Lung (tissue), 12 donors: ENCODE data around the gene PEX11A. TPM values are rescaled to one million over a fixed set of nuclear protein-coding genes. Genes with fewer than 3 reads are reported as not detected.

Experiments used
- ATAC-seq: fragments of 200-7000 bp; cut with Tn5 transposase; one replicate; pipeline ENCODE4 v1.9.1; 2020; ENCODE audit warnings: moderate number of reproducible peaks; ENCODE audit not compliant: insufficient read depth, low FRiP score
- DNase-seq, 3 donors: peaks; one replicate each; pipeline ENCODE4 v3.0.0-alpha.2; 2013 to 2017
- H3K27ac ChIP-seq, 2 donors: one replicate each; pipeline ENCODE4 v1.5.1; 2013; ENCODE audit warnings: mild to moderate bottlenecking in 2 of 2, moderate library complexity in 2 of 2, control low read depth in 1 of 2, inconsistent platforms in 1 of 2, low read depth in 1 of 2, low read length in 1 of 2
- H3K27me3 ChIP-seq, 3 donors: one replicate each; pipeline ENCODE4 v1.5.1; 2013; ENCODE audit warnings: low read length in 2 of 3; ENCODE audit not compliant: control insufficient read depth in 3 of 3, insufficient read depth in 3 of 3
- H3K36me3 ChIP-seq, 4 donors: one replicate each; pipeline ENCODE4 v1.5.1; 2013; ENCODE audit warnings: low read length in 4 of 4, mild to moderate bottlenecking in 1 of 4, moderate library complexity in 1 of 4; ENCODE audit not compliant: control insufficient read depth in 4 of 4, insufficient read depth in 4 of 4
- H3K4me1 ChIP-seq, 5 donors: one replicate each; pipeline ENCODE4 v1.5.1; 2013; ENCODE audit warnings: low read length in 5 of 5, mild to moderate bottlenecking in 2 of 5, moderate library complexity in 1 of 5; ENCODE audit not compliant: control insufficient read depth in 5 of 5, insufficient read depth in 5 of 5
- H3K4me3 ChIP-seq: one replicate; pipeline ENCODE4 v1.5.1; 2013; ENCODE audit warnings: mild to moderate bottlenecking, control low read depth, moderate library complexity
- H3K9ac ChIP-seq, 2 donors: one replicate each; pipeline ENCODE4 v1.5.1; 2013; ENCODE audit warnings: low read length in 2 of 2, control low read depth in 1 of 2; ENCODE audit not compliant: insufficient read depth in 1 of 2
- H3K9me3 ChIP-seq, 4 donors: one replicate each; pipeline ENCODE4 v1.5.1; 2013; ENCODE audit warnings: low read length in 3 of 4, mild to moderate bottlenecking in 1 of 4, moderate library complexity in 1 of 4; ENCODE audit not compliant: control insufficient read depth in 4 of 4, insufficient read depth in 3 of 4
- WGBS, 2 donors: extraction: QIAGEN DNeasy Blood & Tissue Kit; methylation state at CpG; one replicate each; pipeline ENCODE4 v1.1.7; 2013; 5-methylcytosine and 5-hydroxymethylcytosine counted together
- polyA plus RNA-seq, 2 donors: library from polyadenylated mRNA; stranded (reverse); fragments of 200-250 nt; gene quantifications; one replicate each; pipeline ENCODE4 v1.2.1, GENCODE V29; 2013
- total RNA-seq, 2 donors: library from RNA; depleted of rRNA in 1 of 2; stranded (reverse); fragments of >200 nt in 1 of 2; gene quantifications; one replicate each; pipeline ENCODE4 v1.2.1, GENCODE V29; 2014 to 2021
- TF ChIP-seq, protein P1 (sequence below): IDR thresholded peaks from 2 replicates; pipeline ENCODE4 v1.5.1; 2012; ENCODE audit warnings: mild to moderate bottlenecking; ENCODE audit errors: control extremely low read depth, extremely low read depth
- donor health status: control.
- donor health status: control.
- donor health status: Bipolar disorder and iron deficiency.
- donor health status: healthy.
- donor health status: DM: yes; HTN: yes; CAD: no.

PEX11A gene
- total and polyA plus RNA-seq, 4 donors, result 5.6 to 7.9 (median 6.1) TPM

DNA sequence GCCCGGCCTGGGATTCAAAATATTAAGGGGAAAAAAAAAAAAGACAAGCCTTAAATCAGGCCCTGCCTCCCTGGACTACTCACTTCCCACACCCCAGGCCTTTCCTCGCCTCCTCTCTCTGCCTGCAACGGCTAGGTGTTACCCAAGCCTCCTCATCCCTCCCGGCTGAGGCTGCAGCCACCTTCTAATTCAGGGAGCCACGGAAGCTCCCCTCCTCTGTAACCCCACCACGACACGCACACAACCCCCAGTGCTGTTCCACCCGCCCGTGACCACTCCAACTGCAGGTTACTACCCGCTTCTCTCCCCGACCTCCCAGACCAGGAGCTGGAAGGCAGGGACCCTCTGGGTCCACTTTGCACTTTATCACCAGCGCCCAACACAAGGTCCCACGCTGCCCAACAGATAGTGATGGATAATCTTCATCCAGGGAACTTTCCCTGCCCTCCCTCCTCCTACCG lies 36.2 kb downstream of the PEX11A start:
- Histone ChIP-seq H3K4me1 (peaks cover 0 to 11% (median 0%) of the 10 kb centered on the region in 5 donors), H3K9ac (peak overlapping the region; percentile 33 to 71), H3K27ac (no peak overlapping the region), H3K4me3 (no peak overlapping the region), H3K36me3 (no peaks in the 10 kb centered on the region), H3K9me3 (no peaks in the 10 kb centered on the region), H3K27me3 (no peaks in the 10 kb centered on the region)
- WGBS, 2 donors, result 47 to 50% methylated on average over 14 of the region's 14 CpGs
- TF ChIP-seq, protein P1, sequence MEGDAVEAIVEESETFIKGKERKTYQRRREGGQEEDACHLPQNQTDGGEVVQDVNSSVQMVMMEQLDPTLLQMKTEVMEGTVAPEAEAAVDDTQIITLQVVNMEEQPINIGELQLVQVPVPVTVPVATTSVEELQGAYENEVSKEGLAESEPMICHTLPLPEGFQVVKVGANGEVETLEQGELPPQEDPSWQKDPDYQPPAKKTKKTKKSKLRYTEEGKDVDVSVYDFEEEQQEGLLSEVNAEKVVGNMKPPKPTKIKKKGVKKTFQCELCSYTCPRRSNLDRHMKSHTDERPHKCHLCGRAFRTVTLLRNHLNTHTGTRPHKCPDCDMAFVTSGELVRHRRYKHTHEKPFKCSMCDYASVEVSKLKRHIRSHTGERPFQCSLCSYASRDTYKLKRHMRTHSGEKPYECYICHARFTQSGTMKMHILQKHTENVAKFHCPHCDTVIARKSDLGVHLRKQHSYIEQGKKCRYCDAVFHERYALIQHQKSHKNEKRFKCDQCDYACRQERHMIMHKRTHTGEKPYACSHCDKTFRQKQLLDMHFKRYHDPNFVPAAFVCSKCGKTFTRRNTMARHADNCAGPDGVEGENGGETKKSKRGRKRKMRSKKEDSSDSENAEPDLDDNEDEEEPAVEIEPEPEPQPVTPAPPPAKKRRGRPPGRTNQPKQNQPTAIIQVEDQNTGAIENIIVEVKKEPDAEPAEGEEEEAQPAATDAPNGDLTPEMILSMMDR, result no peak
- ATAC-seq (no peak), DNase-seq (no peak)

DNA sequence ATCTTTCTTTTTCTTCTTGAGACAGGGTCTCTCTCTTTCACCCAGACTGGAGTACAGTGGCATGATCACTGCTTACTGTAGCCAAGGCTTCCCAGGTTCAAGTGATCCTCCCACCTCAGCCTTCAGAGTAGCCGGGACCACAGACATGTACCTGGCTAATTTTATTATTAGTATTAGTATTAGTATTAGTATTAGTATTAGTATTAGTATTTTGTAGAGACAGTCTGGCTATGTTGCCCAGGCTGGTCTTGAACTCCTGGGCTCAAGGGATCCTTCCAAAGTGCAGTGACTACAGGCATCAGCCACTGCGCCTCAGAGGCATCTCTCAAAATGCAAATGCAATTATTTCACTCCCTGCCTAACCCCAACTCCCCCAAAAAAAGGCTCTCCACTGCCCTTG lies 37.0 kb downstream of the PEX11A start:
- WGBS, 2 donors, result 98% methylated on average over 2 of the region's 2 CpGs
- no peaks in the 10 kb centered on the region for H3K36me3 ChIP-seq
- no peak overlapping the region for H3K27ac ChIP-seq
- no peak for DNase-seq
- no peak for ATAC-seq
- H3K27me3 ChIP-seq, result no peaks in the 10 kb centered on the region
- H3K9ac ChIP-seq, result no peak overlapping the region
- H3K4me3 ChIP-seq, result no peak overlapping the region
- H3K4me1 ChIP-seq, result peaks cover 0 to 11% (median 0%) of the 10 kb centered on the region in 5 donors
- TF ChIP-seq, protein P1, result no peak
- H3K9me3 ChIP-seq, result no peaks in the 10 kb centered on the region

DNA sequence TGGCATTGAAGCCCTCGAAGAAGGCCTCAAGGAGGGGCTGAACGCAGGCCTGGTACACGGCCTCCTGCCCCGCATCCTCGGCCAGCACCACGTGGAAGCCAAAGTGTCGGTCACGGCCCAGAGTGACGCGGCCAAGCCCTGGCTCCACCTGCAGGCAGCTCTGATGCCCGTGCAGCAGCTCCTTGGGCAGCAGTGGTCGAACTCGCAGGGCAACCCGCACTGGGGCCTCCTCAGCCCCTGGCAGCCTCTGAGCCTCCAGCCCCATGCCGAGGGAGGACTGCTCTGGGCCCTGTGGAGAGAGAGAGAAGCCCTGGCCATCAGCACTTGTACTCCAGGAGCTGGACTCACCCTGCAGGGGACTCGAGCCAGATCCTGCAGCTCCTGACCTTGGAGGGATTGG lies 37.9 kb downstream of the PEX11A start:
- DNase-seq (no peak), ATAC-seq (no peak)
- Histone ChIP-seq H3K4me1 (peaks cover 0 to 11% (median 0%) of the 10 kb centered on the region in 5 donors), H3K36me3 (peaks cover 0 to under 1% (median 0%) of the 10 kb centered on the region in 4 donors), H3K9me3 (no peaks in the 10 kb centered on the region), H3K9ac (no peak overlapping the region), H3K27me3 (no peaks in the 10 kb centered on the region), H3K27ac (no peak overlapping the region), H3K4me3 (no peak overlapping the region)
- 87 to 91% methylated on average over 16 of the region's 16 CpGs for WGBS, 2 donors
- TF ChIP-seq, protein P1, result no peak

DNA sequence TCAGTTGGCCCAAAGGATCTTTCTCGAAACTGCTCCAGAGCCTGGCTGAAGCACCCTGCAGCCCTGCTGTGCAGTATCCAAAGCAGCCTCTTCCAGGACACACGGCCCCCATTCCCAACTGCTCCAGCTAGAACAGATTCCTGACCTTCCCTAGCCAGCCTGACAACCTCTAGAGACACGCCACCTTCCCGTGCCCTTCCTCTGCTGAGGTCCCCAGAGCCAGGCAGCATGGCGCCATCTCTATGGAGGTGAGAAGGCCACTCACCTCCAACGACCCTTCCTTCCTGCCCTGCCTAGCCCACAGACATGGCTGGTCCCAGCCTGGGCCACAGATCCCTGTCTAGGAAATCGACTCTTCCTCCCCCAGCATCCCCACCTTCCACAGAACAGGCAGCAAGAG lies 38.4 kb downstream of the PEX11A start:
- Histone ChIP-seq H3K36me3 (peaks cover 0 to 5% (median 0%) of the 10 kb centered on the region in 4 donors), H3K4me3 (no peak overlapping the region), H3K9ac (no peak overlapping the region), H3K4me1 (peaks cover 0 to 11% (median 0%) of the 10 kb centered on the region in 5 donors), H3K27ac (no peak overlapping the region), H3K27me3 (no peaks in the 10 kb centered on the region), H3K9me3 (no peaks in the 10 kb centered on the region)
- WGBS, 2 donors, result 79 to 88% methylated on average over 7 of the region's 7 CpGs
- TF ChIP-seq, protein P1, result no peak
- ATAC-seq, result no peak
- DNase-seq, result no peak
